OCI-LY3 (cell line): Measurements from ENCODE around the gene ASTN1.

Experiments used
- H2AFZ ChIP-seq: fragments of 200-600, 300-600 bp; shearing (Covaris generic); 2 replicates; pipeline ENCODE4 v1.6.0; 2014; ENCODE audit warnings: antibody characterized with exemption, low read depth, low read length
- H3K27ac ChIP-seq: fragments of 200-600, 300-600 bp; sonication (generic); 2 replicates; pipeline ENCODE4 v1.5.1; 2014; ENCODE audit warnings: mild to moderate bottlenecking, low read length, moderate library complexity, mixed read lengths
- H3K27me3 ChIP-seq: fragments of 200-600, 300-600 bp; sonication (generic); 2 replicates; pipeline ENCODE4 v1.6.1; 2014; ENCODE audit warnings: low read depth, low read length, mixed read lengths
- H3K36me3 ChIP-seq: fragments of 200-600, 300-600 bp; sonication (generic); replicated peaks from 2 replicates; pipeline ENCODE3; 2014; ENCODE audit warnings: low read depth, low read length, mixed read lengths
- H3K4me1 ChIP-seq: fragments of 300-600, 200-600 bp; sonication (generic); 2 replicates; pipeline ENCODE4 v1.6.1; 2014; ENCODE audit warnings: low read length, mixed read lengths
- H3K4me2 ChIP-seq: fragments of 200-600, 300-600 bp; sonication (generic); 2 replicates; pipeline ENCODE4 v1.6.1; 2014; ENCODE audit warnings: low read length, mixed read lengths
- H3K4me3 ChIP-seq: fragments of 300-600, 200-600 bp; sonication (generic); 2 replicates; pipeline ENCODE4 v1.5.1; 2014; ENCODE audit warnings: antibody characterized with exemption, mild to moderate bottlenecking, low read length, moderate library complexity
- H3K79me2 ChIP-seq: fragments of 300-600, 200-600 bp; shearing (Covaris generic); 2 replicates; pipeline ENCODE4 v1.6.1; 2014; ENCODE audit warnings: mild to moderate bottlenecking, low read length, mixed read lengths
- H3K9ac ChIP-seq: fragments of 300-600, 200-600 bp; shearing (Covaris generic); 2 replicates; pipeline ENCODE4 v1.6.0; 2014; ENCODE audit warnings: mild to moderate bottlenecking, low read length, moderate library complexity
- H3K9me3 ChIP-seq: fragments of 200-600, 300-600 bp; shearing (Covaris generic); 2 replicates; pipeline ENCODE4 v1.6.1; 2014; ENCODE audit warnings: low read length, mixed read lengths; ENCODE audit not compliant: insufficient read depth
- H4K20me1 ChIP-seq: fragments of 200-600, 300-600 bp; sonication (generic); 2 replicates; pipeline ENCODE4 v1.6.1; 2016; ENCODE audit warnings: low read length, mixed read lengths; ENCODE audit not compliant: insufficient read depth
- CTCF ChIP-seq: fragments of 200-600, 300-600 bp; sonication (generic); IDR thresholded peaks from 2 replicates; pipeline ENCODE4 v1.5.1; 2014; ENCODE audit warnings: antibody characterized with exemption, low read length, low read depth
- EZH2phosphoT487 ChIP-seq: fragments of 200-600 bp; shearing (Covaris generic); IDR thresholded peaks from 2 replicates; pipeline ENCODE4 v1.6.1; 2018; ENCODE audit warnings: antibody characterized with exemption, mixed run types, low read depth

ASTN1 gene

GRCh38 chr1:177012342-177012925 lies 152.1 kb downstream of the ASTN1 start:
- no peak for TF ChIP-seq EZH2phosphoT487
- TF ChIP-seq CTCF, result no peak
- Histone ChIP-seq H3K27me3 (peaks cover 37% of the 10 kb centered on the region), H3K4me2 (no peak overlapping the region), H3K9me3 (no peaks in the 10 kb centered on the region), H3K79me2 (no peaks in the 10 kb centered on the region), H3K9ac (no peak overlapping the region), H3K4me1 (no peaks in the 10 kb centered on the region), H3K36me3 (no peaks in the 10 kb centered on the region), H2AFZ (no peak overlapping the region), H4K20me1 (no peaks in the 10 kb centered on the region), H3K27ac (no peak overlapping the region), H3K4me3 (no peak overlapping the region)

DNA sequence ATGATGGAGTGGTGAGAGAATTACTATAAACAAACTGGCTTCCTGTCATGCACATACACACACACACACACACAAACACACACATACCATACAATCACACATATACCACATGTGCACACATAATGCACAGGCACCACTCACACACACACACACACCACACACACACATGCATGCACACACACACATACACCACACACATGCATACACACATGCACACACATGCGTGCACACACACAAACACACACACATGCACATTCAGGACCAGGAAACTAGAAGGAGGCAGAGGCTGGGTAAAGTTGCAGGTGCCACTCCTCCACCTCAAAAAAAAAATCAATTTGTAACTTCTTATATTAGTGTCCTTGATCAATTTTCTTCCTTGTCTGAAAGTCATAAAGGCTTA lies 153.0 kb downstream of the ASTN1 start:
- Histone ChIP-seq H3K79me2 (no peaks in the 10 kb centered on the region), H2AFZ (no peak overlapping the region), H3K36me3 (no peaks in the 10 kb centered on the region), H3K4me3 (no peak overlapping the region), H3K27ac (no peak overlapping the region), H3K4me1 (no peaks in the 10 kb centered on the region), H3K9me3 (no peaks in the 10 kb centered on the region), H3K9ac (no peak overlapping the region), H3K27me3 (peaks cover 33% of the 10 kb centered on the region), H4K20me1 (no peaks in the 10 kb centered on the region), H3K4me2 (no peak overlapping the region)
- no peak for TF ChIP-seq EZH2phosphoT487
- TF ChIP-seq CTCF, result no peak

DNA sequence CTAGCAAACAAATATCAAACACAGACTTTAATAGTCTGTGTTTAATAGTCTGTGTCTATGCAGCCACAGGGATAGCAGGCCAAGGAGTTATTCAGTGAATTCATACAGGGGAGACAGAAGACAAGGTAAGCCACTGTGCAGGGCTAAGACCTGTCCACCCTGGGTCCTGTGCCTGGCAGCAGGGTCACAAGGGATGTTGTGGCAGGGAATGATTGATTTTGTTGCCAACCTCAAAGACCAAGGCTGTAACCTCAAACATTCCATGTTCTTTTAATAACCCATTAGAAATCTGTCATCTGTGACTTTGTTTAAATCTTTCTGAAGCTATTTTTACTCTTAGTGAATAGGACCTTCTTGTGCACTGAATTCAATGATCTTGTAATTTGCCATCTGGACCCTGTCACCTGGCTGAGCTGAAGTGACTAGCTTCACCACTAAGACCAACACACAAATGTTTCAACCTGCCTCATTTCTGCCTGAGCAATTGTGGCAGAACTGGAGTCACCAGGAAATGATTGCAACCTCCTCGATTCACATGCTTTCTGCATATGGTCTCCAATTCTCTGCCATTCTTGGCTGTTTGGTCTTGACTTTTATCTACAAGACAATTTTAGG lies 154.2 kb downstream of the ASTN1 start:
- Histone ChIP-seq H2AFZ (no peak overlapping the region), H3K27ac (no peak overlapping the region)
- TF ChIP-seq EZH2phosphoT487 (no peak), CTCF (no peak)

DNA sequence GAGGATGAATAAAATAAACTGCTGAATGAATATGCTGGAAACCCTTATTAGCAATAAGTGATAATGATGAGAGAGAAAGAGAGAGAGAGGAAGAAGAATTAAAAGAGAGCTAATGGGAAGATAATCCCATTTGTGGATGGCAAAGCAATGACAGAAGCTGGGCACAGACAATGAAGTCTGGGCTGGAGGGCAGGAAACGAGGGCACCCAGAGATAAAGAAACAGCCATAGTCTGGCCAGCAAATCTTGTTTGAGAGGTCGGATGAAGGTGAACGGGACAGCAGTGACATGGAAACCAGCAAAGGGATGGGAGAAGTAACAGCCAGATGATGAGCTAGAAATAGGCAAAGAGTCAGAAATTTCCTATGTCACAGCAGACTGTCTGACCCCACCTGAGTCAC lies 155.9 kb downstream of the ASTN1 start:
- H3K4me2 ChIP-seq, result no peak overlapping the region
- no peaks in the 10 kb centered on the region for H3K4me1 ChIP-seq
- H4K20me1 ChIP-seq, result no peaks in the 10 kb centered on the region
- TF ChIP-seq CTCF, result no peak
- no peak for TF ChIP-seq EZH2phosphoT487
- no peak overlapping the region for H3K4me3 ChIP-seq
- H3K79me2 ChIP-seq, result no peaks in the 10 kb centered on the region
- no peak overlapping the region for H3K9ac ChIP-seq
- H3K36me3 ChIP-seq, result no peaks in the 10 kb centered on the region
- H3K27me3 ChIP-seq, result peaks cover 32% of the 10 kb centered on the region; the same call in 1 of the 2 replicates
- H2AFZ ChIP-seq, result no peak overlapping the region
- no peak overlapping the region for H3K27ac ChIP-seq
- no peaks in the 10 kb centered on the region for H3K9me3 ChIP-seq

More for the DNA sequence above, 154.2 kb downstream of the ASTN1 start:
- no peaks in the 10 kb centered on the region for H3K4me1 ChIP-seq
- H3K27me3 ChIP-seq, result peaks cover 32% of the 10 kb centered on the region
- H3K36me3 ChIP-seq, result no peaks in the 10 kb centered on the region
- H3K79me2 ChIP-seq, result no peaks in the 10 kb centered on the region
- H3K4me3 ChIP-seq, result no peak overlapping the region
- no peak overlapping the region for H3K4me2 ChIP-seq
- no peaks in the 10 kb centered on the region for H3K9me3 ChIP-seq
- no peaks in the 10 kb centered on the region for H4K20me1 ChIP-seq
- no peak overlapping the region for H3K9ac ChIP-seq
